Activated CD4-positive, alpha-beta T cell treated with anti-CD3 and anti-CD28 coated beads, Interleukin-2, amount 10 ng/mL, durations not matched to agents 24 days and 14 days (primary cell): Measurements from ENCODE around the gene DYNLRB1. TPM values are rescaled to one million over a fixed set of nuclear protein-coding genes. Genes with fewer than 3 reads are reported as not detected.
A peak's percentile ranks its signal among the peaks of the same experiment; 100 is the strongest.
"Not testable (repeated sequence)": the region's sequence is repeated elsewhere in the genome, so short reads cannot be mapped to it uniquely, and the experiment has no call there.

ENCODE experiments used
- DNase-seq: peaks from one replicate; pipeline ENCODE4 v3.0.0; 2022
- H3K27ac Mint-ChIP-seq: one replicate; pipeline ENCODE4 v1.8.0; 2022; ENCODE audit warnings: mild to moderate bottlenecking, mixed read lengths
- H3K27me3 Mint-ChIP-seq: one replicate; pipeline ENCODE4 v1.8.0; 2022; ENCODE audit warnings: mixed read lengths
- H3K36me3 Mint-ChIP-seq: one replicate; pipeline ENCODE4 v1.8.0; 2022; ENCODE audit warnings: low read depth, mild to moderate bottlenecking, mixed read lengths
- H3K4me1 Mint-ChIP-seq: one replicate; pipeline ENCODE4 v1.8.0; 2021; ENCODE audit warnings: mixed read lengths
- H3K4me3 Mint-ChIP-seq: one replicate; pipeline ENCODE4 v1.8.0; 2022; ENCODE audit warnings: mild to moderate bottlenecking, moderate library complexity, mixed read lengths
- H3K9me3 Mint-ChIP-seq: one replicate; pipeline ENCODE4 v1.8.0; 2021; ENCODE audit warnings: mixed read lengths
- intact Hi-C: fragments of 100-400 bp; cut with micrococcal nuclease; formaldehyde crosslinking; loops from one replicate; pipeline ENCODE4 v1.15.1; 2023
- total RNA-seq: library from RNA; stranded (reverse); gene quantifications from 2 replicates; pipeline ENCODE4 v1.2.3, GENCODE V29; 2022

The DYNLRB1 gene
- total RNA-seq, 1 donor from 2014 or later: 98.9 TPM

DNA sequence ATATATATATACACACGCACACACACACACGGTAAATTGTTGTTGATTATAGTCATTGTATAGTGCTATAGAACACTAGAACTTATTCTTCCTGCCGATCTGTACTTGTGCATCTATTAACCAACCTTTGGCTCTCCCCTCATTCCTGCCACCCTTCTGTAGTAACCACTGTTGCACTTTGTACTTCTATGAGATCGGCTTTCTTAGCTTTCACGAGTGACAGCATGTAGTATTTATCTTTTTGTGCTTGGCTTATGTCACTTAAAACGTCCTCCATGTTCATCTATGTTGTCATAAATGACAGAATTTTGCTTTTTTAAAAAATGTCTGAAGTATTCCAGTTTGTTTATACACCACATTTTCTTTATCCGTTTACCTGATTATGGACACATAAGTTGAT lies 20.9 kb upstream of the DYNLRB1 start:
- intact Hi-C loops: no loop called here
- peaks cover 5% of the 10 kb centered on the region for H3K9me3 Mint-ChIP-seq
- no peaks in the 10 kb centered on the region for H3K27me3 Mint-ChIP-seq

DNA sequence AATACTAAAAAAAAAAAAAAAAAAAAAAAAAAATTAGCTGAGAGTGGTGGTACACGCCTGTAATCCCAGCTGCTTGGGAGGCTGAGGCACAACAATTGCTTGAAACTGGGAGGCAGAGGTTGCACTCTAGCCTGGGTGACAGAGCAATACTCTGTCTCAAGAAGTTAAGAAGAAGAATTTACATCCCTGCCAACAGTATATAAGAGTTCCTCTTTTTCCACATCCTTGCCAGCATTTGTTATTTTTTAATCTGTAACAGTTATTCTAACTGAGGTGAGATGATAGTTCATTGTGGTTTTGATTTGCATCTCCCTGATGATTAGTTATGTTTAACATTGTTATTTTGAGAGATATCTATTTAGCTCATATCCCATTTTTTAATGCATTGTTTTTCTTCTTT lies 20.3 kb upstream of the DYNLRB1 start:
- no peaks in the 10 kb centered on the region for H3K27me3 Mint-ChIP-seq
- peaks cover 64% of the 10 kb centered on the region for H3K36me3 Mint-ChIP-seq
- no peak overlapping the region for H3K4me3 Mint-ChIP-seq

More for the DNA sequence above, 20.9 kb upstream of the DYNLRB1 start:
- DNase-seq: no peak
- peaks cover 62% of the 10 kb centered on the region for H3K36me3 Mint-ChIP-seq
- no peak overlapping the region for H3K27ac Mint-ChIP-seq
- peaks cover under 1% of the 10 kb centered on the region for H3K4me1 Mint-ChIP-seq
- no peak overlapping the region for H3K4me3 Mint-ChIP-seq

DNA sequence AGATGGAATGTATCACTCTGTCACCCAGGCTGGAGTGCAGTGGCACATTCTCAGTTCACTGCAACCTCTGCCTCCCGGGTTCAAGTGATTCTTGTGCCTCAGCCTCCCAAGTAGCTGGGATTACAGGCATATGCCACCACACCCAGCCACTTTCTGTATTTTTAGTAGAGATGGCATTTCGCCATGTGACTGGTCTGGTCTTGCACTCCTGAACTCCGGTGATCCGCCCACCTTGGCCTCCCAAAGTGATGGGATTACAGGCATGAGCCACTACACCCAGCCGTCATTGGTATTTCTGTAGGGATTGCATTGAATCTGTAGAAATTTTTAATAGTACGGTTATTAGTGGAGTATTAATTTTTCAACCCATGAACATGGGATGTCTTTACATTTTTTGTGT lies 18.6 kb upstream of the DYNLRB1 start:
- peaks cover 66% of the 10 kb centered on the region for H3K36me3 Mint-ChIP-seq
- H3K4me3 Mint-ChIP-seq, DNase-seq, H3K27ac Mint-ChIP-seq, intact Hi-C loops, H3K4me1 Mint-ChIP-seq, H3K27me3 Mint-ChIP-seq: not testable (repeated sequence)
- H3K9me3 Mint-ChIP-seq: peaks cover 11% of the 10 kb centered on the region

More for the DNA sequence above, 20.3 kb upstream of the DYNLRB1 start:
- H3K4me1 Mint-ChIP-seq: peaks cover 2% of the 10 kb centered on the region
- H3K27ac Mint-ChIP-seq: no peak overlapping the region
- DNase-seq: no peak
- peaks cover 11% of the 10 kb centered on the region for H3K9me3 Mint-ChIP-seq
- intact Hi-C loops: no loop called here

DNA sequence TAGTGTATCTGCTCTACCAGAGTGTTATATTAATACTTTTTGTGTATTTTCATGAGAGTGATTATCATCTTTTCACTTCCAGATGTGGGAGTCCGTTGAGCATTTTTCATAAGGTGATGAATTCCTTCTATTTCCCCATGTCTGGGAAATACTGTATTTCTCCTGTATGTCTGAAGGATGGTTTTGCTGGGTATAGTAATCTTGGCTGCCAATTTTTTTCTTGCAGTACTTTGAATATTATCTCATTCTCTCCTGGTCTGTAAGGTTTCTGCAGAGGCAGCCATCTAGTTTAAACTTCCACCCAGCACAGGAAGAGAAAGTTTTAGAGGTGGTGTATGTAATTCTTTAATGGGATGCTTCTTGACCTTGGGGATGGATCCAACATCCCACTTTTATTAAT lies 15.4 kb upstream of the DYNLRB1 start:
- intact Hi-C loops: no loop called here
- DNase-seq: no peak
- Mint-ChIP-seq H3K27ac (no peak overlapping the region), H3K36me3 (peaks cover 53% of the 10 kb centered on the region), H3K9me3 (peaks cover 11% of the 10 kb centered on the region), H3K4me3 (no peak overlapping the region), H3K4me1 (peaks cover 2% of the 10 kb centered on the region), H3K27me3 (no peaks in the 10 kb centered on the region)

DNA sequence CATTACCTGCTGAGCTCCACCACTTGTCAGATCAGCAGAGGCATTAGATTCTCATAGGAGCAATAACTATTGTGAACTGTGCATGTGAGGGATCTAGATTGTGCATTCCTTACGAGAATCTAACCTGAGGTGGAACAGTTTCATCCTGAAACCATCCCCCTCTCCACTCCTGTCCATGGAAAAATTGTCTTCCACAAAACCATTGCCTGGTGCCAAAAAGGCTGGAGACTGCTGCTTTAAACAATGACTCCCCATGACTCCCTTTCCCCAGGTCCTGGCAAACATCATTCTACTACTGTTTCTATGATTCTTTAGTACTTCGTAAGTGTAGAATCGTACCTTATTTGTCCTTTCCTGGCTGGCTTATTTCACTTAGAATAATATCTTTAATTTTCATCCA lies 9.7 kb upstream of the DYNLRB1 start:
- Mint-ChIP-seq H3K27ac (no peak overlapping the region), H3K36me3 (peaks cover 24% of the 10 kb centered on the region), H3K4me3 (no peak overlapping the region), H3K27me3 (no peaks in the 10 kb centered on the region), H3K9me3 (no peaks in the 10 kb centered on the region), H3K4me1 (no peaks in the 10 kb centered on the region)
- DNase-seq: no peak
- intact Hi-C loops: no loop called here

DNA sequence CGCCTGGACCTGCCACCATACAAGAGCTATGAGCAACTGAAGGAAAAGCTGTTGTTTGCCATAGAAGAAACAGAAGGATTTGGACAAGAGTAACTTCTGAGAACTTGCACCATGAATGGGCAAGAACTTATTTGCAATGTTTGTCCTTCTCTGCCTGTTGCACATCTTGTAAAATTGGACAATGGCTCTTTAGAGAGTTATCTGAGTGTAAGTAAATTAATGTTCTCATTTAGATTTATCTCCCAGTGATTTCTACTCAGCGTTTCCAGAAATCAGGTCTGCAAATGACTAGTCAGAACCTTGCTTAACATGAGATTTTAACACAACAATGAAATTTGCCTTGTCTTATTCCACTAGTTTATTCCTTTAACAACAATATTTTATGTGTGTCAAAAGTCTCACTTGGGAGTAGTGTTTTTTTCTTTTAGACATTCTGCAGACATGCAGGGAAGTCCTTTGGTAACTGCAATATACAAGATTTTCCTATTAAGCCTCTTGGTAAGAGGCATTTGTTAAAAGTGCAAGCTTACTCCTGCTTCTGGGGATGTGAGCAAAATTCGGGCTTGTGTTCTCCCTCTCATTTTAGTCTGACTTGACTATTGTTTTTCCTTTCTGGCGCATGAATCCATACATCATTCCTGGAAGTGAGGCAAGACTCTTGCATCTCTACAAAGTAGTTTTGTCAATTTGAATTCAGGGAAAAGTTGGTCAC lies 8.4 kb upstream of the DYNLRB1 start:
- no peak overlapping the region for H3K4me3 Mint-ChIP-seq
- H3K27me3 Mint-ChIP-seq: no peaks in the 10 kb centered on the region
- peaks cover 20% of the 10 kb centered on the region for H3K36me3 Mint-ChIP-seq
- no peak overlapping the region for H3K27ac Mint-ChIP-seq
- no peaks in the 10 kb centered on the region for H3K9me3 Mint-ChIP-seq
- intact Hi-C loops: no loop called here
- DNase-seq: no peak
- no peaks in the 10 kb centered on the region for H3K4me1 Mint-ChIP-seq

DNA sequence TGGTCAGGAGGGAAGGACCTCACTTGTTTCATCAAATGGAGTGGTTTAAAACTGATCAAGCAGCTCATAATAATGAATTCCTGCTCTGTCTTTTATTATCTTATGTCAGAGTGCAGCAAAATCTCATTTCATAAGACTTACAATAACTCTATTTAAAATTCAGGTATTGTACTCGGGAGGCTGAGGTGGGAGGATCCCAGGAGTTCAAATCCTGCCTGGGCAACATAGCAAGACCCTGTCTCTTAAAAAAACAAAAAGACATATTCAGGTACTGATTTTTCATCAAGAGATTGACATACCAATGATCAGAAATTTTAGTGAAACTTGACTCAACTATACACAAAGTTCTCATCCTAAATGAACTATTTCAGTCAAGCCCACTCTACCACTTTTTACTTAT lies 5.6 kb upstream of the DYNLRB1 start:
- Mint-ChIP-seq H3K9me3 (no peaks in the 10 kb centered on the region), H3K36me3 (peaks cover 16% of the 10 kb centered on the region), H3K4me3 (no peak overlapping the region), H3K27me3 (no peaks in the 10 kb centered on the region), H3K4me1 (peaks cover 12% of the 10 kb centered on the region), H3K27ac (no peak overlapping the region)
- intact Hi-C loops: no loop called here
- DNase-seq: no peak

DNA sequence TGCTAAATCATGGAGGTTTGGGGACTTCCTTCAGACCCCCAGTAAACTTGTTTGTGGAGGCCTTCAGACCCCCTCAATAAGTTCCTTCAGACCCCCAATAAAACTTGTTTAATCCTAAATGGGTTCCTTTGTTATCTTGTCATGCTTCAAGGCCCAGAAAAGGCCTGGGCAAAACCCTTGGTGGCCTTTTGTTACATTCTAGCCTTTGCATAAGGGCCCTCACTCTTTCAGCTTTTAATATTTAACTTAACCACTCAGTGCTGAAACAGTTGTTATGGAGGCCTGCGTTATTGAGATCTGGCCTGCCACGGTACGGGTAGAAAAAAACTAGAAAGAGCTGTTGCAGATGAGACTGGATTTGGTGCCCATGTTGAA lies 4.3 kb upstream of the DYNLRB1 start:
- Mint-ChIP-seq H3K27ac (no peak overlapping the region), H3K4me1 (peaks cover 15% of the 10 kb centered on the region), H3K36me3 (peaks cover 11% of the 10 kb centered on the region), H3K4me3 (no peak overlapping the region), H3K27me3 (no peaks in the 10 kb centered on the region), H3K9me3 (no peaks in the 10 kb centered on the region)
- intact Hi-C loops: no loop called here
- DNase-seq: peak; percentile 49

DNA sequence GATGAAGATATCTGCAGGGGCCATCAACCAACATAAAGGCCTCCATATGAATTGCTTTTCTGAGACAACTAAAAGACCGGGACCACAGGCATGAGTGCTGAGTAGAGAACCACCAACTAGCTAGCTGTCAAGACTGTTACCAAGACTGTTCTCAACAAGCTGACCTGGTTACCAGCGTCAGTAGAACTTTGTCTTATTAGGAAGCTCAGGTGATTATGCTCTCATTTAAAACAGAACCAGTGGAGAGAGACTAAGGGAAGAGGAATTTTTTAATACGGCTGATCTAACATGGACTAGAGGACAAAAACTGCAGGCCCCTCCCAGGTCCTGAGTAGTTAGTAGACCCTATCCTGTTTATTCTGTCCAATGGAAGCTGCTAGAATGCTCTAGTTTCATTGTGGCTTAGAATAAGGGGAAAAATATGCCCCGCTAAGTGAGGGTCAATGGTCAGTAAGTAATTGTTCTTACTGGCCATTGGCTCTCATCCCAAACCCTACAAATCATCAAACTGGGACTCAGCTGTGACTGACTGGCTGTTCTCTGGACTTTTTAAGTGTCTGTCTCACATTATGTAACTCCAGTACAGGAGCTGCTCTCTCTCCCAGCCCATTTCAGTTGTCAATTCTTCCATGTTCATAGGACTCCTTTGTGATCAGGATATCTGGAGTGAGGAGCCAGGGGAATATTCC lies 3.8 kb upstream of the DYNLRB1 start:
- Mint-ChIP-seq H3K4me3 (no peak overlapping the region), H3K4me1 (peaks cover 15% of the 10 kb centered on the region), H3K9me3 (no peaks in the 10 kb centered on the region), H3K27ac (no peak overlapping the region), H3K27me3 (no peaks in the 10 kb centered on the region), H3K36me3 (peaks cover 10% of the 10 kb centered on the region)
- no peak for DNase-seq
- intact Hi-C loops: no loop called here

DNA sequence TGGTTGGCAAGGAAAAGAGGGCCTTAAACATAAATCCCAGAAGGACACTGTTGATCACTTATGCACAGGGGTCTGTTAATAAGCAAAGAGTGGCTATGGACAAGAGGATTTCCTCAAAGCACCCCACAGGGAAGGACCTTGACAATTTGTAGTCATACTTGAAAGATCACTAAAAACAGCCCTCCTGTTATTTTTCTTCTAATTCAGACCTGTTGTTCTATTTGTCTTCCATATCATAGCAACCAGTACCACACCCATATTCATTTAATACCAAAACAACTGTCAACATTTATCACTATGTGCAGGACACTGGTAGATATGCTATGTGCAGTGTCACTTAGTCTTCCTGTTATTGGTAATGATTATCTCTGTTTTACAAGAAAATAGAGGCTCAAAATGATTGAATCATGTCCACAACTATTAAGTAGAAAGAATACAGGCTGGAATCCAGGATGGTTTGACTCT lies 3.2 kb upstream of the DYNLRB1 start:
- Mint-ChIP-seq H3K27ac (peak overlapping the region; percentile 14), H3K4me1 (peaks cover 19% of the 10 kb centered on the region), H3K9me3 (no peaks in the 10 kb centered on the region), H3K4me3 (peak overlapping the region; percentile 3), H3K36me3 (peaks cover 10% of the 10 kb centered on the region), H3K27me3 (no peaks in the 10 kb centered on the region)
- intact Hi-C loops: no loop called here
- DNase-seq: peak; percentile 53

DNA sequence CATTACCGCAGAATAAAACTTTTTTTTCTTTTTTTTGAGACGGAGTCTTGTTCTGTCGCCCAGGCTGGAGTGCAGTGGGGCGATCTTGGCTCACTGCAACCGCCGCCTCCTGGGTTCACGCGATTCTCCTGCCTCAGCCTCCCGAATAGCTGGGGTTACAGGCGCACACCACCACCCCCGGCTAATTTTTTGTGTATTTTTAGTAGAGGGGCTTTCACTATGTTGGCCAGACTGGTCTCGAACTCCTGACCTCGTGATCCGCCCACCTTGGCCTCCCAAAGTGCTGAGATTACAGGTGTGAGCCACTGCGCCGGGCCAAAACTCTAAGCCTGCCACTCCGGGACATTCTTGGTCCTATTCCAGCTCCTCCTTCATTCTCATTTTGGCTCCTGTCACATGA lies 2.2 kb upstream of the DYNLRB1 start:
- DNase-seq, H3K27me3 Mint-ChIP-seq, H3K27ac Mint-ChIP-seq, intact Hi-C loops, H3K4me3 Mint-ChIP-seq, H3K9me3 Mint-ChIP-seq: not testable (repeated sequence)
- H3K36me3 Mint-ChIP-seq: peaks cover 12% of the 10 kb centered on the region
- peaks cover 24% of the 10 kb centered on the region for H3K4me1 Mint-ChIP-seq

DNA sequence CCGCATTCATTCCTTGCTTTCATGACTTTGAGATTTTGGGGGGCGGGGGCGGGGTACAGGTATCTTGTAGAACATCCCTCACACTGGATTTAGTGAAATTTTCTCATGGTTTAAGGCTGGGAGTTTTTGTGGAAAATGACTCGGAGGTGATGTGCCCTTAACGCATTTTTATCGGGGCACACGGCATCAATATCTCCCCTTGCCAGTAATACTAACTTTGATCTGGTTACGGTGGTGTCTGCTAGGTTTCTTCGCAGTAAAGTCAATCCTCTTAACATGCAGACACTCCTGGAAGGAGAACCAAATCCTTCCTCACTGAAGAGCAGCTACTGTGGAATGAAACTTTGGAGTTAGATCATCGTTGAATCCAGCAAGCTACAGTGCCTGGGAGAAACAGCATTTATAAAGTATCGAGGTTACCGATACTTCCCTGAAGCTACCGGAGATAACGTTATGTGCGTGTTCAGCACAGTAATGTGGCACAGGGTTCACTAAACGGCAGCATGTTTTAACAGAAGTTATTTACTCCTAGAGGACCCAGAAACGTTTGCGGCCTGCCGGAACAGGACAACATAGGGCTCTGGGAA lies 1.2 kb upstream of the DYNLRB1 start:
- peaks cover 12% of the 10 kb centered on the region for H3K36me3 Mint-ChIP-seq
- peak overlapping the region; percentile 98 for H3K27ac Mint-ChIP-seq
- no peaks in the 10 kb centered on the region for H3K27me3 Mint-ChIP-seq
- intact Hi-C loops: loop anchor here (1.0 to 5.0 kb wide), 2 partner anchors 153 to 203 kb away; partner anchors contain the start of gene ITCH
- peak overlapping the region; percentile 92 for H3K4me3 Mint-ChIP-seq
- no peak for DNase-seq
- no peaks in the 10 kb centered on the region for H3K9me3 Mint-ChIP-seq
- peaks cover 24% of the 10 kb centered on the region for H3K4me1 Mint-ChIP-seq

DNA sequence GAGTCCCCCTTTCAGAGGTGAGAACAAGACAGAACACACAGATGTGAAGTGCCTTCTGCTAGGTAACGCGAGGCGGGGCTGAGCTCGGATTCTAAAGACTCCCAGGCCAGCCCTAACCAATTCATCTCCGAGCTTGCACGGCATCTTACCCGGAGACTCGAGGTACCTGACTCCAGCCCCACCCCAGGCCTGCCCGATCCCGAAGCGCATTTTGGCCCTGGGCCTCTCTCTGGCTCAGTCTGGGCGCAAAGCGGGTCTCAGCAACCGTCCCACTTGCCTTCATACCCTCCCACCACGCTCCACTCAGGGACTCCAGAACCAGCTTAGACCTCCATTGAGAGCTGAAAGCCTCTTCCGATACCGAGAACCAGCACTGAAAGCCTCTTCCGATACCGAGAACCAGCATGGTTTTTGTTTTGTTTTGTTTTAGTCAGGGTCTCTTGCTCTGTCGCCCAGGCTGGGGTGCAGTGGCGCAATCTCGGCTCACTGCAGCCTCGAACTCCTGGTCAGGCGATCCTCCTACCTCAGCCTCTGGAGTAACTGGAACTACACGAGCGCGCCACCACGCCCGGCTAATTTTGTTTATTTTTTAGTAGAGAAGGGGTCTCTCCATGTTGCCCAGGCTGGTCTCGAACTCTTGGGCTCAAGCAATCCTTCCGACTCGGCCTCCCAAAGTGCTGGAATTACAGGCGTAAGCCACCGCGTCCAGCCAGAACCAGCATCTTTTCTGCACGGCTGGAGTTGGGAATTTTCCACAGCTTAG lies 557 bp upstream of the DYNLRB1 start:
- no peaks in the 10 kb centered on the region for H3K9me3 Mint-ChIP-seq
- DNase-seq: peak; percentile 92
- no peaks in the 10 kb centered on the region for H3K27me3 Mint-ChIP-seq
- H3K36me3 Mint-ChIP-seq: peaks cover 12% of the 10 kb centered on the region
- peak overlapping the region; percentile 92 for H3K4me3 Mint-ChIP-seq
- H3K4me1 Mint-ChIP-seq: peaks cover 24% of the 10 kb centered on the region
- H3K27ac Mint-ChIP-seq: peak overlapping the region; percentile 98
- intact Hi-C loops: loop anchor here (1.0 to 5.0 kb wide), 7 partner anchors 43 to 403 kb away; partner anchors contain the start of genes AHCY, EIF2S2, ITCH and MAP1LC3A
